ENCODE measurements around the gene KRTAP5-3. TPM values are rescaled to one million over a fixed set of nuclear protein-coding genes. Genes with fewer than 3 reads are reported as not detected.
"Not testable (repeated sequence)": the region's sequence is repeated elsewhere in the genome, so short reads cannot be mapped to it uniquely, and the experiment has no call there.

KRTAP5-3 gene
- total RNA-seq, 2 experiments from 2014 or later: not detected

DNA sequence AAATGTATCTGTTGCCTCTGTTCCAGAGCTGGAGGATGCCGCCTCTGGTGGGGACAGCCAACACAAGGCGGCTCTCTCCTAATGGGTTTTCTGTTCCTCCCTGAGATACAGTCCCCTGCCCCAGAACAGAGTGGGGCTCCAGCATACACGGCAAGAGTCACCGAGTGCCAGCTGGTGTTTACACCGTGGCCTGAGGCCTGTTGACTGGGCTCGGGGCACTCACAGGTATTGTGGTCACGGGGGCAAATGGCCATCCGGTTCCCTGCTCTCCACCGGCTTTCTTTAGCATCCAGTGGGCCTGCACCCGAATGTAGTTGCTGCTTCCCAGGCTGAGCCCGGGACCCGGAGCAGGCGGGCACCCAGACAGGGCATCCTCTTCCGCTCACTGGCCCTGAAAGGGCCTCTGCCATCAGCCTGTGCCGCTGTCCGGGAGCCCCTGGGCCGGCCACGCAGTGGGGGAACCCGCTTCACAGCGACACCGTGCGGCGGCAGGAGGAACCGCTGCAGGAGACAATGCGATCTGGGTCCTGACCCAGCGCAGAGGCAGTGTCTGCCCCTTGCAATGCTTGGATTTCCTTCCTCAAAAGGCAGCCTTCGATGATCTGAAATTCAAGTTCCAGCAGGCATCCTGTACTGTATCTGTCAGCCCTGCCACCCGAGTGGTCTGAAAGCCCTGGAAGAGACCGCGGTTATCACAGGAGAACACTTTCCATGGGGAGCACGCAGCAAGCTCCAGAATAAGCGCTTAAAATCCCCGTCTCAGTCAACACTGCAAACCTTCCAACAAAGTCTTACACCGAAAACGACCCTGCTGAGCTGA is 20.5 kb upstream of the KRTAP5-3 start:
- Mint-ChIP-seq H3K4me3 (no peak overlapping the region), H3K27ac (no peak overlapping the region), H3K27me3 (ENCODE audit: low read depth) (peaks cover 21% of the 10 kb centered on the region), H3K4me1 (ENCODE audit: low read depth) (peaks cover 4% of the 10 kb centered on the region), H3K9me3 (no peaks in the 10 kb centered on the region), H3K36me3 (ENCODE audit: low read depth) (no peaks in the 10 kb centered on the region)
- peak; percentile 65 for DNase-seq
- CTCF ChIA-PET: interaction anchor here (0.7 to 2.7 kb wide), 8 partner anchors 9 to 82 kb away, joined by 3 to 21 read pairs (median 4); no protein-coding TSS in a partner anchor
- intact Hi-C loops (cut with micrococcal nuclease): loop anchor here (1.0 to 2.0 kb wide), 2 partner anchors 33 to 82 kb away; no protein-coding TSS in a partner anchor

GRCh38 chr11:1625541-1625940 is 17.3 kb upstream of the KRTAP5-3 start:
- no peaks in the 10 kb centered on the region for H3K36me3 Mint-ChIP-seq (ENCODE audit: low read depth)
- H3K27ac Mint-ChIP-seq: no peak overlapping the region
- H3K27me3 Mint-ChIP-seq (ENCODE audit: low read depth): peaks cover 13% of the 10 kb centered on the region
- H3K4me1 Mint-ChIP-seq (ENCODE audit: low read depth): peaks cover 4% of the 10 kb centered on the region
- DNase-seq: no peak
- no peak overlapping the region for H3K4me3 Mint-ChIP-seq
- CTCF ChIA-PET: interaction anchor here (0.6 to 1.3 kb wide), 2 partner anchors 8 to 12 kb away, joined by 4 to 5 read pairs; no protein-coding TSS in a partner anchor
- intact Hi-C loops (cut with micrococcal nuclease): no loop called here
- no peaks in the 10 kb centered on the region for H3K9me3 Mint-ChIP-seq

GRCh38 chr11:1624621-1625020 is 16.4 kb upstream of the KRTAP5-3 start:
- H3K36me3 Mint-ChIP-seq (ENCODE audit: low read depth): no peaks in the 10 kb centered on the region
- DNase-seq: no peak
- no peak overlapping the region for H3K4me3 Mint-ChIP-seq
- intact Hi-C loops (cut with micrococcal nuclease): no loop called here
- peaks cover 10% of the 10 kb centered on the region for H3K27me3 Mint-ChIP-seq (ENCODE audit: low read depth)
- no peak overlapping the region for H3K27ac Mint-ChIP-seq
- CTCF ChIA-PET: interaction anchor here (1.9 kb wide), 1 partner anchor 29 kb away, joined by 4 read pairs; no protein-coding TSS in a partner anchor
- H3K4me1 Mint-ChIP-seq (ENCODE audit: low read depth): peaks cover 4% of the 10 kb centered on the region
- H3K9me3 Mint-ChIP-seq: no peaks in the 10 kb centered on the region

DNA sequence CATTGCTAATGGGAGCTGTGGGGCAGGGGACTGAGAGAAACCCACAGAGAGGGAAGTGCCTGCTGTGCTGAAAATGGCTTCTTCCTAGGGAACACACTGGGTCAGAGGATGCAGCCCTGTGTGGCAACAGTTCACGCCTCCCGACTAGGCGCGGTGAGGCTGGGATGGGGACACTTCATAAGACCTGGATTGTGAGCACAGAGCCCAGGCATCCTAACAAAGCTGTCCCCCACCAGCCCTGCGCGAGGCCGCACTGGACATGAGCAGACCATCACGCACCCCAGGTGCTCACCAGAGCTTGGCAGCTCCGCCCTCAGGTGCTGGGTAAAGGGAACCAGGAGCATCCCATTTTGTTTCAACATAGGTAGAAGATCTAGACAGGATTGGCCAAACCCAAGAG is 15.5 kb upstream of the KRTAP5-3 start:
- Mint-ChIP-seq H3K4me3 (no peak overlapping the region), H3K9me3 (no peaks in the 10 kb centered on the region), H3K4me1 (ENCODE audit: low read depth) (peaks cover 4% of the 10 kb centered on the region), H3K27ac (no peak overlapping the region), H3K36me3 (ENCODE audit: low read depth) (no peaks in the 10 kb centered on the region), H3K27me3 (ENCODE audit: low read depth) (peaks cover 3% of the 10 kb centered on the region)
- CTCF ChIA-PET: interaction anchor here (1.9 kb wide), 1 partner anchor 28 kb away, joined by 4 read pairs; no protein-coding TSS in a partner anchor
- DNase-seq: no peak
- intact Hi-C loops (cut with micrococcal nuclease): no loop called here

DNA sequence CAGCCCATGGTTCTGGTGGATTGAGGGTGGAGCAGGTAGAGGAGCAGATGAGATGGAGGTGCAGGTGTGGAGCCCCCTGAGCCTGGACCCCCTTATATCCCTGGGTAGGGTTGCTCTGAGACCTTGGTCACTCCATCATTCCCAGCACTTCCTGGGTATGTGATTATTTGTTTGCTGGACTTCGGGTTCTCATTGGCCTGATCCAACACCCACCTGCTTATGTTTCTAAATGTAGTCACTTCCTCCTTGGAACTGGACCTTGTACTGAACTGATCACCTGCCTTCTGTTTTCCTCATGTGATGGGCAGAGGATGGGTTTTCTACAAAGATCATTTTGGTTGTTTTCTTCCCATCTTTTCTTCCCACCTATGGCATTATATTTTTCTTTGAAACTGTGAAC is 13.8 kb upstream of the KRTAP5-3 start, which contains the start of gene KRTAP5-4:
Gene KRTAP5-4, minus strand, starts transcription at position 53 of the 400 bp plus-strand sequence. Its CDS starts 45 bp downstream, at position 8.
- Mint-ChIP-seq H3K27ac (no peak within 1 kb of the TSS), H3K36me3 (ENCODE audit: low read depth) (no peaks in the 10 kb centered on the region), H3K4me1 (ENCODE audit: low read depth) (peaks cover 4% of the 10 kb centered on the region), H3K9me3 (no peaks in the 10 kb centered on the region), H3K4me3 (no peak within 1 kb of the TSS), H3K27me3 (ENCODE audit: low read depth) (peaks cover 3% of the 10 kb centered on the region)
- no peak for DNase-seq
- CTCF ChIA-PET: interaction anchor here (0.6 kb wide), 1 partner anchor 9 kb away, joined by 3 read pairs; no protein-coding TSS in a partner anchor
- intact Hi-C loops (cut with micrococcal nuclease): no loop called here

- H3K9me3 Mint-ChIP-seq: no peaks in the 10 kb centered on the region
- no peak overlapping the region for H3K27ac Mint-ChIP-seq
- intact Hi-C loops (cut with micrococcal nuclease): no loop called here
- CTCF ChIA-PET: interaction anchor here (1.3 kb wide), 1 partner anchor 33 kb away, joined by 3 read pairs; no protein-coding TSS in a partner anchor
- DNase-seq: peak; percentile 37
- peaks cover 3% of the 10 kb centered on the region for H3K27me3 Mint-ChIP-seq (ENCODE audit: low read depth)
- H3K4me3 Mint-ChIP-seq: no peak overlapping the region
- H3K4me1 Mint-ChIP-seq (ENCODE audit: low read depth): peaks cover 4% of the 10 kb centered on the region
- H3K36me3 Mint-ChIP-seq (ENCODE audit: low read depth): no peaks in the 10 kb centered on the region
Observed at GRCh38 chr11:1619449-1619848, 11.2 kb upstream of the KRTAP5-3 start.

- CTCF ChIA-PET: interaction anchor here (0.9 to 1.8 kb wide), 3 partner anchors 21 to 164 kb away, joined by 3 to 6 read pairs (median 4); no protein-coding TSS in a partner anchor
- Mint-ChIP-seq H3K36me3 (ENCODE audit: low read depth) (no peaks in the 10 kb centered on the region), H3K9me3 (no peaks in the 10 kb centered on the region), H3K4me1 (ENCODE audit: low read depth) (peaks cover 4% of the 10 kb centered on the region), H3K27ac (no peak overlapping the region), H3K4me3 (no peak overlapping the region), H3K27me3 (ENCODE audit: low read depth) (peaks cover 3% of the 10 kb centered on the region)
- intact Hi-C loops (cut with micrococcal nuclease): no loop called here
- DNase-seq: no peak
Observed at GRCh38 chr11:1618231-1618630, 10.0 kb upstream of the KRTAP5-3 start.

DNA sequence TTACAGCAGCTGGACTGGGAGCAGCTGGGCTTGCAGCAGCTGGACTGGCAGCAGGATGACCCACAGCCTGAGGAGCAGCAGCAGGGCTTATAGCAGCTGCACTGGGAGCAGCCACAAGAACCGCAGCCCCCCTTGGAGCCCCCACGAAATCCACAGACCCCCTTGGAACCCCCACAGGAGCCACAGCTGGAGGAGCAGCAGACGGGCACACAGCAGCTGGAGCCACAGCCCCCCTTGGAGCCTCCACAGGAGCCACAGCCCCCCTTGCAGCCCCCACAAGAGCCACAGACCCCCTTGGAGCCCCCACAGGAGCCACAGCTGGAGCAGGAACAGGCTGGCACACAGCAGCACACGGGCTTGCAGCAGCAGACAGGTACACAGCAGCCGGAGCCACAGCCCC is 362 bp downstream of the KRTAP5-3 start:
- H3K27me3 Mint-ChIP-seq (ENCODE audit: low read depth): peaks cover 12% of the 10 kb centered on the region
- H3K4me3 Mint-ChIP-seq; H3K9me3 Mint-ChIP-seq; H3K4me1 Mint-ChIP-seq (ENCODE audit: low read depth); H3K36me3 Mint-ChIP-seq (ENCODE audit: low read depth); intact Hi-C loops (cut with micrococcal nuclease); CTCF ChIA-PET; DNase-seq; H3K27ac Mint-ChIP-seq: not testable (repeated sequence)

DNA sequence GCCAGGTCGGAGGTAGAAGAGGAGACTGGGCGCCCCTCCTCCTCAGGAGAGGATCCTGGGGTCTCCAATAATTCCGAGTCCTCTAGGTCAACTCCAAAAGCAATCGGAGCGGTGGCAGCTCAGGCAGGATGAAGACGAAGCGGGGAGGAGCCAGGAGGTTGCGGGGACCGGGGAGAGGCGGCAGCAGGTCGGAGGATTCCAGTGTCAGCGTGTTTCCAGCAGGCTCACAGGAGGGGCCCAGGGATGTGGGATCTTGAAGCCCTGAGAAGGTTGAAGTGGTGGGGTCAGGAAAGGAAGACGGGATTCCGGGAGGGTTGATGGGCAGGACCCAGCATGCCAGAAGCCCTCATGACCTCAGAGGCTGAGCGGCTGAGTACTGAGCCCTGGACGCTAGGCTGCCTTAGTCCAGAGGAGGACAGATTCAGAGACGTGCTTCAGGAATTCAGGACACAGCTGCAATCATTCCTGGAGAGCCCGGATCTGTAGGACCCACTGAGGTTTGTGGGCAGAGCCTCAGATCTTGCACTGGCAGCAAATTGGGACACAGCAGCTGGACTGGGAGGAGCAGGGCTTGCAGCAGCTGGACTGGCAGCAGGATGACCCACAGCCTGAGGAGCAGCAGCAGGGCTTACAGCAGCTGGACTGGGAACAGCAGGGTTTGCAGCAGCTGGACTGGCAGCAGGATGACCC is 962 bp downstream of the KRTAP5-3 start:
- H3K9me3 Mint-ChIP-seq; CTCF ChIA-PET; H3K4me1 Mint-ChIP-seq (ENCODE audit: low read depth); H3K36me3 Mint-ChIP-seq (ENCODE audit: low read depth); H3K4me3 Mint-ChIP-seq; H3K27ac Mint-ChIP-seq; intact Hi-C loops (cut with micrococcal nuclease); DNase-seq: not testable (repeated sequence)
- peaks cover 14% of the 10 kb centered on the region for H3K27me3 Mint-ChIP-seq (ENCODE audit: low read depth)

DNA sequence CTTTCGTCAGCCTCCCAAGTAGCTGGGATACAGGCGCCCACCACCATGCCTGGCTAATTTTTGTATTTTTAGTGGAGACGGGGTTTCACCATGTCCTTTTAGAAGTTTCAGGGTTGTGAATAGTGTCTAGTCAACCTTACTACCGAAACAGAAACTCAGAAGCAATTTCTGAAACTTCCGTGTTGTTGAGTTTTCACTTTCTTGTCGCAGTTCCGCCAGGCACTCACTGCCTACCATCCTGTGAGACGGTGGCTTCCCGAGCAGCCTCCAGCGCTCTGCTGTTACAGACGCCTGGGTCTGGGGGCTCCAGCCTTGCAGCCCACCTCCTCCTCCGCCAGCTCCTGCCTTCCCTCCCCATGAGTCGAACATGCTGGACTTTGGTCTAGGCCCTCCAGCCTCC is 2.3 kb downstream of the KRTAP5-3 start:
- H3K4me1 Mint-ChIP-seq (ENCODE audit: low read depth); H3K4me3 Mint-ChIP-seq; H3K36me3 Mint-ChIP-seq (ENCODE audit: low read depth); H3K27ac Mint-ChIP-seq; H3K9me3 Mint-ChIP-seq; intact Hi-C loops (cut with micrococcal nuclease): not testable (repeated sequence)
- CTCF ChIA-PET: interaction anchor here (0.7 to 0.9 kb wide), 2 partner anchors 10 to 17 kb away, joined by 3 read pairs; no protein-coding TSS in a partner anchor
- DNase-seq: peak; percentile 19
- H3K27me3 Mint-ChIP-seq (ENCODE audit: low read depth): peaks cover 14% of the 10 kb centered on the region

DNA sequence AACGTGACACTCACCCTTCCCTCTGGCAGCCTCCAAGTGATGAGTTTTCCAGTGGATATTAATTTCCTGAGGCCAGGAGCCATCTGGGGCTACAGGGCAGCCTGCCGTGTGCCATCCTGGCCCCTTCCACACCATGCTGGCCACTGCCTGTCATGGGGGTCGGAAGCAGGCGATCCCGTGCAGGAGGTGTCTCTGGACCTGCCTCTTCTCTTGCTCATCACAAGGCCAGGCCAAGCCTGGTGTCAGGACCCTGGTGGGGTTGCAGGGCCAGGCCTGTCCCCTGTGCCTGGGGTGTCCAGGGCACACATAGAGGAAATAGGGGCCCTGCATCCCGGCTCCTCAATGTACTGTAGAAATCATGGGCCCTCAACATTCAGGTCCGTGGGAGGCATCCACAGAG is 3.6 kb downstream of the KRTAP5-3 start:
- H3K27ac Mint-ChIP-seq: no peak overlapping the region
- H3K4me1 Mint-ChIP-seq (ENCODE audit: low read depth): peaks cover 2% of the 10 kb centered on the region
- H3K4me3 Mint-ChIP-seq: no peak overlapping the region
- no peaks in the 10 kb centered on the region for H3K9me3 Mint-ChIP-seq
- CTCF ChIA-PET: interaction anchor here (0.9 kb wide), 1 partner anchor 9 kb away, joined by 3 read pairs; no protein-coding TSS in a partner anchor
- no peaks in the 10 kb centered on the region for H3K36me3 Mint-ChIP-seq (ENCODE audit: low read depth)
- H3K27me3 Mint-ChIP-seq (ENCODE audit: low read depth): peaks cover 13% of the 10 kb centered on the region
- DNase-seq: no peak
- intact Hi-C loops (cut with micrococcal nuclease): no loop called here

- Mint-ChIP-seq H3K27me3 (ENCODE audit: low read depth) (peaks cover 16% of the 10 kb centered on the region), H3K4me1 (ENCODE audit: low read depth) (peaks cover 2% of the 10 kb centered on the region), H3K27ac (no peak overlapping the region), H3K4me3 (no peak overlapping the region), H3K9me3 (no peaks in the 10 kb centered on the region), H3K36me3 (ENCODE audit: low read depth) (no peaks in the 10 kb centered on the region)
- CTCF ChIA-PET: no interaction called here
- no peak for DNase-seq
- intact Hi-C loops (cut with micrococcal nuclease): no loop called here
Observed at GRCh38 chr11:1604181-1604580, 4.1 kb downstream of the KRTAP5-3 start.
